ENCODE data around the gene GJA4. TPM values are rescaled to one million over a fixed set of nuclear protein-coding genes. Genes with fewer than 3 reads are reported as not detected.
A peak's percentile ranks its signal among the peaks of the same experiment; 100 is the strongest.

The GJA4 gene
- total and polyA plus RNA-seq, 4 donors, result 6.1 to 10.6 (median 9.1) TPM

GRCh38 chr1:34844252-34844634, 51.4 kb downstream of the GJA4 start:
- Histone ChIP-seq H3K9ac (ENCODE audit: low read depth in 1 of 2, low read length in 2 of 2) (no peak overlapping the region), H3K36me3 (ENCODE audit: control insufficient read depth in 4 of 4, insufficient read depth in 3 of 4, low read depth in 1 of 4, low read length in 3 of 4) (peaks cover 0 to 5% (median 1%) of the 10 kb centered on the region in 4 donors), H3K4me1 (ENCODE audit: control insufficient read depth in 4 of 4, insufficient read depth in 4 of 4, low read length in 3 of 4) (peaks cover 0 to 7% (median 2%) of the 10 kb centered on the region in 4 donors), H3K4me3 (ENCODE audit: low read depth in 1 of 3, low read length in 3 of 3) (no peak overlapping the region), H3K27ac (ENCODE audit: low read depth in 1 of 2, low read length in 2 of 2) (peak overlapping the region; percentile 2 to 49), H3K27me3 (ENCODE audit: control insufficient read depth in 4 of 4, insufficient read depth in 4 of 4, low read length in 3 of 4) (no peaks in the 10 kb centered on the region), H3K9me3 (ENCODE audit: control insufficient read depth in 4 of 4, low read length in 3 of 4) (no peaks in the 10 kb centered on the region)
- DNase-seq (ENCODE audit: low spot score), result no peak
- 83% methylated on average over 4 of the region's 4 CpGs for WGBS
- no peak for TF ChIP-seq ZBTB33 (IDR thresholded peaks at IDR 0.05)
- TF ChIP-seq SP1 (IDR thresholded peaks at IDR 0.05), result no peak
- TF ChIP-seq GABPA (IDR thresholded peaks at IDR 0.05 in 1 of 2, conservative IDR thresholded peaks at IDR 0.05 in 1 of 2), result no peak
- no peak for TF ChIP-seq REST (IDR thresholded peaks at IDR 0.05)
- no peak for TF ChIP-seq JUND (IDR thresholded peaks at IDR 0.05)
- no peak for TF ChIP-seq FOXA2 (IDR thresholded peaks at IDR 0.05)
- no peak for TF ChIP-seq RXRA (IDR thresholded peaks at IDR 0.05)
- no peak for TF ChIP-seq YY1 (IDR thresholded peaks at IDR 0.05)
- no peak for TF ChIP-seq NR2F2 (IDR thresholded peaks at IDR 0.05)
- TF ChIP-seq TAF1 (conservative IDR thresholded peaks at IDR 0.05), result no peak
- TF ChIP-seq MAX (IDR thresholded peaks at IDR 0.05), result no peak
- no peak for TF ChIP-seq HNF4A (conservative IDR thresholded peaks at IDR 0.05)
- no peak for TF ChIP-seq EGR1 (IDR thresholded peaks at IDR 0.05; ENCODE audit: low read depth in 2 of 2)
- TF ChIP-seq HNF4G (IDR thresholded peaks at IDR 0.05), result no peak
- TF ChIP-seq ATF3 (IDR thresholded peaks at IDR 0.05), result no peak
- no peak for TF ChIP-seq RAD21 (IDR thresholded peaks at IDR 0.05)

Other genes starting within 250 kb of the GJA4 start
- not detected for gene GJB5, start 38.0 kb upstream of the GJA4 start, total RNA-seq
- not detected for gene GJB5, start 38.0 kb upstream of the GJA4 start, polyA plus RNA-seq
- gene GJB4, start 33.3 kb upstream of the GJA4 start, total RNA-seq, result not detected
- gene GJB4, start 33.3 kb upstream of the GJA4 start, polyA plus RNA-seq, result not detected
- gene GJB3, start 11.8 kb upstream of the GJA4 start, total RNA-seq, result under 1 TPM in 1 of 2 donors, not detected in 1; 0.33 TPM
- under 1 TPM; 0.15 to 0.17 TPM for gene GJB3, start 11.8 kb upstream of the GJA4 start, polyA plus RNA-seq
- gene SMIM12, start 66.8 kb downstream of the GJA4 start, total RNA-seq, result 10 to 100 TPM; 11.9 to 37.7 TPM
- gene SMIM12, start 66.8 kb downstream of the GJA4 start, polyA plus RNA-seq, result 10 to 100 TPM; 53.3 to 60.8 TPM
- gene DLGAP3, start 136.7 kb downstream of the GJA4 start, total RNA-seq, result under 1 TPM; 0.05 to 0.08 TPM
- under 1 TPM; 0.08 to 0.19 TPM for gene DLGAP3, start 136.7 kb downstream of the GJA4 start, polyA plus RNA-seq
- 10 to 100 TPM; 13.4 to 15.1 TPM for gene TMEM35B, start 192.3 kb downstream of the GJA4 start, total RNA-seq
- 10 to 100 TPM; 25.5 to 31.7 TPM for gene TMEM35B, start 192.3 kb downstream of the GJA4 start, polyA plus RNA-seq
- gene ZMYM6, start 238.9 kb downstream of the GJA4 start, total RNA-seq, result 10 to 100 TPM; 10.3 to 12.0 TPM
- 1 to 10 TPM; 3.2 to 4.8 TPM for gene ZMYM6, start 238.9 kb downstream of the GJA4 start, polyA plus RNA-seq

Measured in liver (tissue), 9 donors.